GM23338 (cell line): ENCODE data around the gene LRIG3. TPM values are rescaled to one million over a fixed set of nuclear protein-coding genes. Genes with fewer than 3 reads are reported as not detected.

ENCODE experiments used
- ATAC-seq: fragments of 200-7000 bp; cut with Tn5 transposase; 3 replicates; pipeline ENCODE4 v1.9.1; 2020
- DNase-seq: peaks from one replicate; pipeline ENCODE4 v3.0.0-alpha.2; 2015; ENCODE audit warnings: low spot score
- H2AFZ ChIP-seq: fragments of 200-600 bp; sonication (generic); 2 replicates; pipeline ENCODE4 v1.8.0; 2016; ENCODE audit warnings: antibody characterized with exemption, mild to moderate bottlenecking, moderate library complexity
- H3F3A ChIP-seq: fragments of 200-600 bp; sonication (generic); replicated peaks from 2 replicates; pipeline ENCODE4 v1.8.0; 2017; ENCODE audit warnings: antibody characterized with exemption, mixed run types, low read depth
- H3K27ac ChIP-seq: fragments of 200-600 bp; sonication (generic); 2 replicates; pipeline ENCODE4 v1.6.1; 2016; ENCODE audit warnings: low read depth
- H3K27me3 ChIP-seq: fragments of 200-600 bp; sonication (generic); 2 replicates; pipeline ENCODE4 v1.8.0; 2016; ENCODE audit warnings: mild to moderate bottlenecking, mixed run types, moderate library complexity; ENCODE audit not compliant: insufficient read depth
- H3K36me3 ChIP-seq: fragments of 200-600 bp; sonication (generic); 2 replicates; pipeline ENCODE4 v1.8.0; 2016; ENCODE audit warnings: mild to moderate bottlenecking; ENCODE audit not compliant: insufficient read depth
- H3K4me1 ChIP-seq: fragments of 200-600 bp; sonication (generic); 2 replicates; pipeline ENCODE4 v1.8.0; 2016; ENCODE audit warnings: mild to moderate bottlenecking, moderate library complexity; ENCODE audit not compliant: insufficient read depth
- H3K4me2 ChIP-seq: fragments of 200-600 bp; sonication (generic); 2 replicates; pipeline ENCODE4 v1.7.1; 2017; ENCODE audit warnings: mixed run types
- H3K4me3 ChIP-seq: fragments of 200-600 bp; sonication (generic); 2 replicates; pipeline ENCODE4 v1.6.1; 2016; ENCODE audit warnings: mixed run types
- H3K79me2 ChIP-seq: fragments of 200-600 bp; sonication (generic); replicated peaks from 2 replicates; pipeline ENCODE4 v1.8.0; 2017; ENCODE audit warnings: mild to moderate bottlenecking; ENCODE audit not compliant: insufficient read depth
- H3K9me2 ChIP-seq: fragments of 200-600 bp; sonication (generic); 2 replicates; pipeline ENCODE4 v1.8.0; 2017; ENCODE audit not compliant: insufficient read depth
- H4K20me1 ChIP-seq: fragments of 200-600 bp; sonication (generic); replicated peaks from 2 replicates; pipeline ENCODE4 v1.8.0; 2017; ENCODE audit warnings: mild to moderate bottlenecking; ENCODE audit not compliant: insufficient read depth
- H3K27ac Mint-ChIP-seq: 2 replicates; pipeline ENCODE4 v1.8.0; 2020; ENCODE audit warnings: inconsistent platforms, mild to moderate bottlenecking, moderate library complexity, mixed read lengths
- H3K27me3 Mint-ChIP-seq: 3 replicates; pipeline ENCODE4 v1.8.0; 2022; ENCODE audit warnings: low read depth, mild to moderate bottlenecking, moderate library complexity, mixed read lengths, inconsistent platforms; ENCODE audit not compliant: insufficient read depth, poor library complexity
- H3K36me3 Mint-ChIP-seq: 3 replicates; pipeline ENCODE4 v1.8.0; 2021; ENCODE audit warnings: low read depth, mild to moderate bottlenecking, inconsistent platforms, moderate library complexity, mixed read lengths
- H3K4me1 Mint-ChIP-seq: 3 replicates; pipeline ENCODE4 v1.8.0; 2020; ENCODE audit warnings: mild to moderate bottlenecking, inconsistent platforms, mixed read lengths
- H3K4me3 Mint-ChIP-seq: 3 replicates; pipeline ENCODE4 v1.8.0; 2021; ENCODE audit warnings: moderate library complexity, mild to moderate bottlenecking, inconsistent platforms, mixed read lengths
- H3K9me3 Mint-ChIP-seq: 3 replicates; pipeline ENCODE4 v1.8.0; 2020; ENCODE audit warnings: moderate library complexity, mild to moderate bottlenecking, inconsistent platforms, mixed read lengths
- CREB1 ChIP-seq: fragments of 250-450 bp; sonication (Bioruptor Pico); IDR thresholded peaks from 2 replicates; pipeline ENCODE4 v1.5.0; 2020; ENCODE audit warnings: low read depth, mild to moderate bottlenecking, moderate library complexity
- CTCF ChIP-seq, 2 experiments: fragments of 200-600 bp in 1 of 2; sonication (generic) in 1 of 2; conservative IDR thresholded peaks; 2 replicates each; pipeline versions ENCODE4 v1.5.1 to v1.6.1; 2016 to 2017; ENCODE audit warnings: antibody characterized with exemption in 2 of 2, low read depth in 2 of 2, mild to moderate bottlenecking in 2 of 2, moderate library complexity in 1 of 2
- EZH2 ChIP-seq: fragments of 200-600 bp; sonication (generic); IDR thresholded peaks from one replicate; pipeline ENCODE4 v1.8.0; 2017; ENCODE audit warnings: antibody characterized with exemption, mild to moderate bottlenecking, low read depth; ENCODE audit not compliant: unreplicated experiment
- EZH2phosphoT487 ChIP-seq: fragments of 200-600 bp; sonication (generic); IDR thresholded peaks from one replicate; pipeline ENCODE4 v1.8.1; 2018; ENCODE audit warnings: antibody characterized with exemption; ENCODE audit not compliant: unreplicated experiment
- JUNB ChIP-seq: IDR thresholded peaks from one replicate; pipeline ENCODE4 v1.6.1; 2016; ENCODE audit warnings: antibody characterized with exemption; ENCODE audit not compliant: unreplicated experiment
- POLR2AphosphoS5 ChIP-seq: IDR thresholded peaks from 2 replicates; pipeline ENCODE4 v1.6.1; 2016; ENCODE audit warnings: antibody characterized with exemption, low read depth
- REST ChIP-seq: IDR thresholded peaks from one replicate; pipeline ENCODE4 v1.6.1; 2018; ENCODE audit warnings: antibody characterized with exemption; ENCODE audit not compliant: unreplicated experiment
- STAT1 ChIP-seq: IDR thresholded peaks from one replicate; pipeline ENCODE4 v1.6.1; 2016; ENCODE audit warnings: antibody characterized with exemption; ENCODE audit not compliant: unreplicated experiment
- ZNF331 ChIP-seq: fragments of 250-450 bp; sonication (Bioruptor Pico); IDR thresholded peaks from 2 replicates; pipeline ENCODE4 v1.5.0; 2020; ENCODE audit warnings: low read depth, mild to moderate bottlenecking, moderate library complexity
- ZNF462 ChIP-seq: fragments of 250-450 bp; sonication (Bioruptor Pico); IDR thresholded peaks from 2 replicates; pipeline ENCODE4 v1.5.0; 2020; ENCODE audit warnings: mild to moderate bottlenecking, moderate library complexity
- polyA plus RNA-seq: library from polyadenylated mRNA; unstranded; fragments of >200 nt; fragmentation: Nextera tagmentation; extraction: Ambion mirVana; gene quantifications from 2 replicates; pipeline ENCODE4 v1.2.1, GENCODE V29; 2016
- total RNA-seq: library from RNA; depleted of rRNA; stranded (reverse); fragments of >200 nt; shearing (Covaris generic); gene quantifications from 2 replicates; pipeline ENCODE4 v1.2.3, GENCODE V29; 2014

Gene LRIG3
- total and polyA plus RNA-seq, 2 experiments from 2014 or later, result 1.6 to 7.5 TPM

- peaks cover 7% of the 10 kb centered on the region for H3K79me2 ChIP-seq
- H4K20me1 ChIP-seq, result peaks cover 15% of the 10 kb centered on the region; the same call in 1 of the 2 replicates
- H3K4me3 ChIP-seq, result no peak overlapping the region
- no peaks in the 10 kb centered on the region for H3K9me3 Mint-ChIP-seq
- H3K27me3 Mint-ChIP-seq, result peaks cover 5% of the 10 kb centered on the region
- no peak overlapping the region for H3K4me2 ChIP-seq
- H3K9me2 ChIP-seq, result no peaks in the 10 kb centered on the region
- H3K27ac ChIP-seq, result no peak overlapping the region
- peak overlapping the region; percentile 27; the same call in 2 of the 3 replicates for H3K4me3 Mint-ChIP-seq
- H3K27ac Mint-ChIP-seq, result no peak overlapping the region
- peaks cover 37% of the 10 kb centered on the region for H3K4me1 Mint-ChIP-seq
- no peak for TF ChIP-seq EZH2
- H3K36me3 ChIP-seq, result no peaks in the 10 kb centered on the region
- H3F3A ChIP-seq, result no peaks in the 10 kb centered on the region
- ATAC-seq, result no peak
- H3K27me3 ChIP-seq, result peaks cover 20% of the 10 kb centered on the region
- DNase-seq, result no peak
- peaks cover 13% of the 10 kb centered on the region; the same call in 2 of the 3 replicates for H3K36me3 Mint-ChIP-seq
- peaks cover 45% of the 10 kb centered on the region for H3K4me1 ChIP-seq
- no peak overlapping the region for H2AFZ ChIP-seq
Measured at GRCh38 chr12:58916921-58917511, 3.3 kb downstream of the LRIG3 start.

- Histone ChIP-seq H3K4me1 (peaks cover 45% of the 10 kb centered on the region), H2AFZ (no peak overlapping the region), H3K27me3 (peaks cover 20% of the 10 kb centered on the region), H3K4me2 (no peak overlapping the region), H3K79me2 (peaks cover 7% of the 10 kb centered on the region), H3K27ac (no peak overlapping the region), H3K36me3 (no peaks in the 10 kb centered on the region), H3F3A (no peaks in the 10 kb centered on the region), H3K9me2 (no peaks in the 10 kb centered on the region), H3K4me3 (no peak overlapping the region), H4K20me1 (peaks cover 15% of the 10 kb centered on the region; the same call in 1 of the 2 replicates)
- no peak overlapping the region for H3K27ac Mint-ChIP-seq
- peaks cover 37% of the 10 kb centered on the region for H3K4me1 Mint-ChIP-seq
- no peaks in the 10 kb centered on the region for H3K9me3 Mint-ChIP-seq
- H3K36me3 Mint-ChIP-seq, result peaks cover 17% of the 10 kb centered on the region; the same call in 2 of the 3 replicates
- DNase-seq (no peak), ATAC-seq (no peak)
- peaks cover 4% of the 10 kb centered on the region for H3K27me3 Mint-ChIP-seq
- no peak overlapping the region for H3K4me3 Mint-ChIP-seq
- TF ChIP-seq REST (no peak), EZH2phosphoT487 (no peak), JUNB (no peak), CREB1 (no peak), EZH2 (no peak), ZNF331 (CRISPR knock-in tag) (no peak), POLR2AphosphoS5 (no peak), ZNF462 (no peak), STAT1 (no peak), CTCF (conservative IDR thresholded peaks at IDR 0.05; ENCODE audit: low read depth in 2 of 2) (no peak)
Measured at GRCh38 chr12:58916161-58916621, 4.1 kb downstream of the LRIG3 start.
